K562 (cell line): ENCODE measurements around the gene DIS3L2. TPM values are rescaled to one million over a fixed set of nuclear protein-coding genes. Genes with fewer than 3 reads are reported as not detected.
A peak's percentile ranks its signal among the peaks of the same experiment; 100 is the strongest.

Experiments used
- C11orf30 ChIP-seq: fragments of 450-650 bp; IDR thresholded peaks from 2 replicates; pipeline ENCODE4 v1.6.1; 2016; ENCODE audit warnings: low read depth, mild to moderate bottlenecking
- CXXC5 ChIP-seq: fragments of 250-450 bp; sonication (Bioruptor Pico); IDR thresholded peaks from 2 replicates; pipeline ENCODE4 v1.8.0; 2022; ENCODE audit warnings: inconsistent platforms, mild to moderate bottlenecking, moderate library complexity
- ELF1 ChIP-seq: fragments of 200-800 bp; sonication (Bioruptor generic); IDR thresholded peaks from 2 replicates; pipeline ENCODE4 v1.6.1; 2016; ENCODE audit warnings: missing genetic modification characterization, missing compliant biosample characterization
- HINFP ChIP-seq: fragments of 450-650 bp; conservative IDR thresholded peaks from 2 replicates; pipeline ENCODE4 v1.6.1; 2016; ENCODE audit warnings: missing genetic modification characterization, low read depth, mild to moderate bottlenecking, control low read depth, missing compliant biosample characterization
- MGA ChIP-seq: fragments of 450-650 bp; IDR thresholded peaks from 2 replicates; pipeline ENCODE4 v1.6.1; 2016; ENCODE audit warnings: mild to moderate bottlenecking, moderate library complexity
- NFIC ChIP-seq: fragments of 450-650 bp; IDR thresholded peaks from 2 replicates; pipeline ENCODE4 v1.6.1; 2017; ENCODE audit warnings: mild to moderate bottlenecking, inconsistent platforms
- TFAP4 ChIP-seq: sonication (generic); formaldehyde crosslinking; IDR thresholded peaks from 2 replicates; pipeline ENCODE4 v1.8.0; 2022; ENCODE audit warnings: missing genetic modification reagents, mild to moderate bottlenecking, moderate library complexity, borderline replicate concordance
- USF2 ChIP-seq: sonication (generic); formaldehyde crosslinking; IDR thresholded peaks from 2 replicates; pipeline ENCODE4 v1.5.0; 2020; ENCODE audit warnings: missing genetic modification reagents
- WHSC1 ChIP-seq: IDR thresholded peaks from one replicate; pipeline ENCODE4 v1.6.1; 2012; ENCODE audit warnings: low read length, control low read depth, inconsistent platforms
- XRCC3 ChIP-seq: fragments of 450-650 bp; IDR thresholded peaks from 2 replicates; pipeline ENCODE4 v1.6.1; 2017; ENCODE audit warnings: mild to moderate bottlenecking, moderate library complexity
- ZKSCAN3 ChIP-seq: fragments of 250-450 bp; sonication (Bioruptor Pico); IDR thresholded peaks from 2 replicates; pipeline ENCODE4 v1.4.0; 2020
- ZNF586 ChIP-seq: fragments of 450-650 bp; formaldehyde crosslinking; conservative IDR thresholded peaks from 2 replicates; pipeline ENCODE4 v1.4.0; 2020; ENCODE audit warnings: mild to moderate bottlenecking, moderate library complexity
- ZNF830 ChIP-seq: fragments of 250-450 bp; sonication (Bioruptor Pico); IDR thresholded peaks from 2 replicates; pipeline ENCODE4 v1.5.0; 2021; ENCODE audit warnings: mild to moderate bottlenecking
- polyA plus RNA-seq, 8 experiments: library from polyadenylated mRNA; depleted of rRNA in 4 of 8; stranded (reverse) in 5 of 8; unstranded in 3 of 8; fragments of >200 nt; fragmentation: Nextera tagmentation in 2 of 8; fragmentation: Illumina TruSeq in 1 of 8; extraction: Ambion mirVana in 2 of 8; extraction: Trizol in 1 of 8; gene quantifications; 2 replicates each; pipeline versions ENCODE4 v1.2.1 to v1.2.3, GENCODE V29; 2011 to 2014; ENCODE audit warnings: inconsistent platforms in 1 of 8, missing spikeins in 1 of 8
- total RNA-seq, 7 experiments: library from RNA; depleted of rRNA in 6 of 7; stranded (reverse); fragments of >200 nt in 6 of 7; fragmentation: Illumina TruSeq in 2 of 7; extraction: Trizol in 2 of 7; gene quantifications; 2 replicates each; pipeline versions ENCODE4 v1.2.1 to v1.2.3, GENCODE V29; 2011 to 2021; ENCODE audit warnings: low replicate concordance in 1 of 7

The DIS3L2 gene
- total and polyA plus RNA-seq, 9 of the 15 experiments (the other 6 are each of a cell fraction or from before 2014, with no cell fraction given) = 1.5 to 19.2 (median 11.2) TPM

- TF ChIP-seq TFAP4 (CRISPR knock-in tag) (peak; percentile 77; the same call in 1 of the 2 replicates), ZNF830 (CRISPR knock-in tag) (no peak), HINFP (tag) (no peak), CXXC5 (CRISPR knock-in tag) (peak; percentile 96), ZKSCAN3 (no peak), USF2 (peak; percentile 38), C11orf30 (peak; percentile 84), MGA (0 out of 2 replicates have a peak, but pooled peaks have one; percentile 61), NFIC (no peak), WHSC1 (no peak), XRCC3 (no peak), ZNF586 (CRISPR knock-in tag) (no peak), ELF1 (peak; percentile 88)
These were observed at the start of gene DIS3L2 (continued) for GRCh38 chr2:231961349-231962166.
